Lung (tissue), 16 donors: ENCODE measurements around the gene CRYBA2. TPM values are rescaled to one million over a fixed set of nuclear protein-coding genes. Genes with fewer than 3 reads are reported as not detected.
A peak's percentile ranks its signal among the peaks of the same experiment; 100 is the strongest.

ENCODE experiments used
- ATAC-seq: fragments of 200-7000 bp; cut with Tn5 transposase; one replicate; pipeline ENCODE4 v1.9.1; 2020; ENCODE audit warnings: moderate number of reproducible peaks; ENCODE audit not compliant: insufficient read depth, low FRiP score
- DNase-seq, 3 donors: peaks; one replicate each; pipeline ENCODE4 v3.0.0-alpha.2; 2013 to 2017
- H3K27ac ChIP-seq, 2 donors: one replicate each; pipeline ENCODE4 v1.5.1; 2013; ENCODE audit warnings: mild to moderate bottlenecking in 2 of 2, moderate library complexity in 2 of 2, control low read depth in 1 of 2, inconsistent platforms in 1 of 2, low read depth in 1 of 2, low read length in 1 of 2
- H3K27me3 ChIP-seq, 3 donors: one replicate each; pipeline ENCODE4 v1.5.1; 2013; ENCODE audit warnings: low read length in 2 of 3; ENCODE audit not compliant: control insufficient read depth in 3 of 3, insufficient read depth in 3 of 3
- H3K36me3 ChIP-seq, 4 donors: one replicate each; pipeline ENCODE4 v1.5.1; 2013; ENCODE audit warnings: low read length in 4 of 4, mild to moderate bottlenecking in 1 of 4, moderate library complexity in 1 of 4; ENCODE audit not compliant: control insufficient read depth in 4 of 4, insufficient read depth in 4 of 4
- H3K4me1 ChIP-seq, 5 donors: one replicate each; pipeline ENCODE4 v1.5.1; 2013; ENCODE audit warnings: low read length in 5 of 5, mild to moderate bottlenecking in 2 of 5, moderate library complexity in 1 of 5; ENCODE audit not compliant: control insufficient read depth in 5 of 5, insufficient read depth in 5 of 5
- H3K4me3 ChIP-seq: one replicate; pipeline ENCODE4 v1.5.1; 2013; ENCODE audit warnings: mild to moderate bottlenecking, control low read depth, moderate library complexity
- H3K9ac ChIP-seq, 2 donors: one replicate each; pipeline ENCODE4 v1.5.1; 2013; ENCODE audit warnings: low read length in 2 of 2, control low read depth in 1 of 2; ENCODE audit not compliant: insufficient read depth in 1 of 2
- H3K9me3 ChIP-seq, 4 donors: one replicate each; pipeline ENCODE4 v1.5.1; 2013; ENCODE audit warnings: low read length in 3 of 4, mild to moderate bottlenecking in 1 of 4, moderate library complexity in 1 of 4; ENCODE audit not compliant: control insufficient read depth in 4 of 4, insufficient read depth in 3 of 4
- WGBS, 2 donors: extraction: QIAGEN DNeasy Blood & Tissue Kit; methylation state at CpG; one replicate each; pipeline ENCODE4 v1.1.7; 2013; 5-methylcytosine and 5-hydroxymethylcytosine counted together
- long read RNA-seq, 5 donors: transcript quantifications; one replicate each; lab custom pipeline, GENCODE V29; 2026
- polyA plus RNA-seq, 2 donors: library from polyadenylated mRNA; stranded (reverse); fragments of 200-250 nt; gene quantifications; one replicate each; pipeline ENCODE4 v1.2.1, GENCODE V29; 2013
- total RNA-seq, 2 donors: library from RNA; depleted of rRNA in 1 of 2; stranded (reverse); fragments of >200 nt in 1 of 2; gene quantifications; one replicate each; pipeline ENCODE4 v1.2.1, GENCODE V29; 2014 to 2021
- TF ChIP-seq, protein P1 (sequence below): IDR thresholded peaks from 2 replicates; pipeline ENCODE4 v1.5.1; 2012; ENCODE audit warnings: mild to moderate bottlenecking; ENCODE audit errors: control extremely low read depth, extremely low read depth
- donor health status: control.
- donor health status: control.
- donor health status: Bipolar disorder and iron deficiency.
- donor health status: healthy.
- donor health status: DM: yes; HTN: yes; CAD: no.

Gene CRYBA2, protein sequence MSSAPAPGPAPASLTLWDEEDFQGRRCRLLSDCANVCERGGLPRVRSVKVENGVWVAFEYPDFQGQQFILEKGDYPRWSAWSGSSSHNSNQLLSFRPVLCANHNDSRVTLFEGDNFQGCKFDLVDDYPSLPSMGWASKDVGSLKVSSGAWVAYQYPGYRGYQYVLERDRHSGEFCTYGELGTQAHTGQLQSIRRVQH
- total RNA-seq (not detected), polyA plus RNA-seq (under 1 TPM in 1 of 2 donors, not detected in 1; 0.08 TPM)
- long read RNA-seq, donor 1: 0 reads
- long read RNA-seq, donor 2: 0 reads
- long read RNA-seq, donor 3: 0 reads
- long read RNA-seq, donor 4: 0 reads
- long read RNA-seq, donor 5: 0 reads

DNA sequence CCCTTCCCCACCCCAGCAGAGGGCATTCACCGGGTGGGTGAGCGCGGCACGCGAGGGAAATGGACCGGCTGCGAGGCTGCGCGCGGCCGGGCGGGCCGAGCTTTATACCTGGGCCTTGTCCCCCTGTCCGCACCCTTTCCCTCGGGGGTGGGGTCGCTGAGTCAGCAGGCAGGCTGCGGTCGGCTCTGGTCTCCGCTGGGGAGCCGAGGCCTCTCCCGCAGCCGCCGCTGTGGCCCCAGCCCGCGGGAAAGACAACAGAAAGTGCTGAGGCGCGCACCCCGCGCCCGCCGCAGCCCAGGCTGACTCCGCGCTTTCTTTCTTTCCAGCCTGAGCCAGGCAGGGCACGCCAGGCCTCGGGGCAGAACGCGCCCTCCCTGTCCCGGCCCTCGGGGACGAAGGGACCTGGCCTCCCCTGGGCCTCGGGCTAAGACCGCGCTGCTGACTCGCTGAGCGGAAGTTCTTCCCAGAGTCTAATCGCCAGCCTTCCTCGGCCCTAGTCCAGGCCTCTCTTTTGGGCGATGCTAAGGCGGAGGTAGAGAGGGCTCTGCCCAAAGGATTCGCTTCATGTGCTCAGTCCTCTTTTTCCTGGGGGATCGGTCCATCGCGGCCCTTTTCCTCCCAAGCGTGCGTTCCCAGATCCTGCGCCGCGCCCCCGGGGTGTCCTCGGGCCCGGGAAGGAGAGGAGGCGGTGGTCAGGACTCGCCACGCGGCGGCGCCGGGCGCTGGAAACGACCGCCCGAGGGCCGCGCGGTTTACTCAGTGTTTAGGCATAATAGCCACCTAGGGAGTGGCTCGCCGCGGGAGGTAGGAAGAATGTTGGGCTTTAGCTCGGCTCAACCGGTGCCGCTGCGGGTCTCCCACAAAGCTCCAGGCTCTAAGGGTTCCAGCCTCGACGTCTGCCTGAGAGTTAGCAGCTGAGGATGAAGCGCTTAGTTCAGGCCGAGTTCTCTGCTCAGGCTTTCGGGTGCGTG lies at the start of gene CRYBA2:
Gene CRYBA2, minus strand, starts transcription at position 78 of the 971 bp plus-strand sequence. CDS start 246 bp downstream, outside the sequence.
- peaks cover 0 to 27% (median 10%) of the 10 kb centered on the region in 5 donors for H3K4me1 ChIP-seq
- no peaks in the 10 kb centered on the region for H3K36me3 ChIP-seq
- DNase-seq (peak in 1 of 3 donors; percentile 12), ATAC-seq (no peak)
- H3K4me3 ChIP-seq: no peak within 1 kb of the TSS
- peaks cover 5 to 91% (median 71%) of the 10 kb centered on the region in 3 donors for H3K27me3 ChIP-seq
- H3K9me3 ChIP-seq: peaks cover 0 to 8% (median 0%) of the 10 kb centered on the region in 4 donors
- no peak within 1 kb of the TSS for H3K9ac ChIP-seq
- no peak within 1 kb of the TSS for H3K27ac ChIP-seq
- WGBS, 2 donors: 1 to 2% methylated on average over 73 to 88 of the region's 88 CpGs
- TF ChIP-seq, protein P1, sequence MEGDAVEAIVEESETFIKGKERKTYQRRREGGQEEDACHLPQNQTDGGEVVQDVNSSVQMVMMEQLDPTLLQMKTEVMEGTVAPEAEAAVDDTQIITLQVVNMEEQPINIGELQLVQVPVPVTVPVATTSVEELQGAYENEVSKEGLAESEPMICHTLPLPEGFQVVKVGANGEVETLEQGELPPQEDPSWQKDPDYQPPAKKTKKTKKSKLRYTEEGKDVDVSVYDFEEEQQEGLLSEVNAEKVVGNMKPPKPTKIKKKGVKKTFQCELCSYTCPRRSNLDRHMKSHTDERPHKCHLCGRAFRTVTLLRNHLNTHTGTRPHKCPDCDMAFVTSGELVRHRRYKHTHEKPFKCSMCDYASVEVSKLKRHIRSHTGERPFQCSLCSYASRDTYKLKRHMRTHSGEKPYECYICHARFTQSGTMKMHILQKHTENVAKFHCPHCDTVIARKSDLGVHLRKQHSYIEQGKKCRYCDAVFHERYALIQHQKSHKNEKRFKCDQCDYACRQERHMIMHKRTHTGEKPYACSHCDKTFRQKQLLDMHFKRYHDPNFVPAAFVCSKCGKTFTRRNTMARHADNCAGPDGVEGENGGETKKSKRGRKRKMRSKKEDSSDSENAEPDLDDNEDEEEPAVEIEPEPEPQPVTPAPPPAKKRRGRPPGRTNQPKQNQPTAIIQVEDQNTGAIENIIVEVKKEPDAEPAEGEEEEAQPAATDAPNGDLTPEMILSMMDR: no peak

DNA sequence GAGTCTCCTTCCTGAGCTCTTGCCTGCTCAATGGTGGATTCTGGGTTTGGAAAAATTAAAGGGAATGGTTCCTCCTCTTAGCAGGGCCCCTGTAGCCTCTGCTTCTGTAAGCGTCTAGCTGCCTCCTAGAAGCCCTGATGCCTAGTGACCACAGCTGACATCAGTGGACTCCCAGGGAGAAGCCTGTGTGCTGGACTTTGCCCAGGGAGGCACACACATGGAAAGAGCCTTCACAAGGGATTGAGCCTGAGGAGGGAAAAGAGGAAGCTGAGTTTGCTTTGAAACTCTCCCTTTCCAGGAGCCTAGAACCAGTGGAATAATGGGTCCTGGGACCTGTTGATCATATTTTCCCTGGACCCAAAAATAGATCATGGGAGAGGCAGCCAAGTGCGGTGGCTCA lies 49.5 kb upstream of the CRYBA2 start:
- H3K4me3 ChIP-seq: no peak overlapping the region
- H3K36me3 ChIP-seq: no peaks in the 10 kb centered on the region
- 74 to 75% methylated on average over 2 of the region's 2 CpGs for WGBS, 2 donors
- H3K9ac ChIP-seq: no peak overlapping the region
- H3K4me1 ChIP-seq: no peaks in the 10 kb centered on the region
- TF ChIP-seq, protein P1: no peak
- no peak for ATAC-seq
- no peak overlapping the region for H3K27ac ChIP-seq
- H3K9me3 ChIP-seq: peaks cover 0 to 4% (median 0%) of the 10 kb centered on the region in 4 donors
- peaks cover 0 to 21% (median 15%) of the 10 kb centered on the region in 3 donors for H3K27me3 ChIP-seq
- no peak for DNase-seq

DNA sequence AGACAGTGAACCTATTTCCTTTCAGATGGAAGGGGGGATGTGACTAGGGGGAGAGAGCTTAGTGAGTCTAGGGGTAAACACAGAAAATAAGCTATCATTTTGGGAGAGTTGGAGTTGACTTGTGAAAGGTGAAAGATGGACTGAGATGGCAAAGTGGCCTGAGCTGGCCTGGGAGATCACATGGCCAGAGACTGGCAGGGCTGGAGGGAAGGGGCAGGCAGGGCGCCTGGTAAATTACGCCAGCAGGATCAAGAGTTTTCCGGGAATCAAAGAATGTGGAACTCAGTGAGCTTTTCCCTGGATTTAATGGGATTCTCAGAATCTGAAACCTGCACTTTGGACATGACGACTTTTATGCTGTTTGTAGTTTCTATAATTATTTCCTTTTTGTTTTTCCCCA lies 48.9 kb upstream of the CRYBA2 start:
- ATAC-seq: no peak
- no peak for DNase-seq
- no peaks in the 10 kb centered on the region for H3K4me1 ChIP-seq
- no peak overlapping the region for H3K4me3 ChIP-seq
- no peak overlapping the region for H3K27ac ChIP-seq
- WGBS, 2 donors: 73 to 86% methylated on average over 4 of the region's 4 CpGs
- H3K9me3 ChIP-seq: peaks cover 0 to 4% (median 0%) of the 10 kb centered on the region in 4 donors
- no peaks in the 10 kb centered on the region for H3K36me3 ChIP-seq
- TF ChIP-seq, protein P1: no peak
- peaks cover 0 to 21% (median 15%) of the 10 kb centered on the region in 3 donors for H3K27me3 ChIP-seq
- no peak overlapping the region for H3K9ac ChIP-seq
